K562 (cell line): ENCODE data around the gene ALKBH3.

Source experiments
- ESRRB ChIP-seq: fragments of 250-450 bp; sonication (Bioruptor Pico); IDR thresholded peaks from 2 replicates; pipeline ENCODE4 v1.5.0; 2020; ENCODE audit warnings: mild to moderate bottlenecking, moderate library complexity, borderline replicate concordance
- TEAD4 ChIP-seq, 2 experiments: sonication (generic) in 1 of 2; formaldehyde crosslinking in 1 of 2; IDR thresholded peaks; 2 replicates each; pipeline versions ENCODE4 v1.6.1 to v1.8.0; 2012 to 2022; ENCODE audit warnings: borderline replicate concordance in 1 of 2, inconsistent platforms in 1 of 2, low read length in 1 of 2, mild to moderate bottlenecking in 1 of 2, missing genetic modification reagents in 1 of 2

DNA sequence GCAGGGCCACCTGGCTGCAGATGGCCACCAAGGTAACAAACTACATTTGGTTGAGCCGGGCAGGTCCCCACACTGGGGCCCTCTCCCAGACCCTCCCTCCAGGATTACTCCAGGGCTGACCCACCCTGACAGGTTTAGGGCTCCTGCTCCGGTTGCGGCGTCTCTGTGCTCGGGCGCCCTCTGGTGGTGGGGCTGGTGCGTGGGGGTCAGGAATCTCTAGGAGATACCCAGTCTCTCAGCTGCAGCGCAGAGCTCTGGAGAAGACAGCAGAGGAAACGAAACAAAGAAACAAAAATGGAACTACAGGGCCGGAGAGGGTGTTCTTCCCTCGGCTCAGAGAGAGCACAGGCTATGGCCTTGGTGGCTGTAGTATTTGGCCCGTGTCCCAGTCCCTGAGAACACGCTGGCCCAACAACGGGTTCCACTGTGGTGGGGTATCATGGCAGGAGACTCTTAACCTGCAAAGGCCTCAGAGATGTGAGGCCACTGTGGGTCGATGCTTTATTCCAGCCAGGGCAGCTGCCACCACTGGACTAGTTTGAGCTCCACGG is 64.2 kb downstream of the ALKBH3 start:
- no peak for TF ChIP-seq ESRRB (CRISPR knock-in tag)
- no peak for TF ChIP-seq TEAD4 (IDR thresholded peaks at IDR 0.05; ENCODE audit: low read length)
- TF ChIP-seq TEAD4 (CRISPR knock-in tag; IDR thresholded peaks at IDR 0.05; ENCODE audit: borderline replicate concordance) = no peak
